WTC11 (cell line): ENCODE data around the gene TCF7L1. TPM values are rescaled to one million over a fixed set of nuclear protein-coding genes. Genes with fewer than 3 reads are reported as not detected.

ENCODE experiments used
- ATAC-seq: fragments of 200-7000 bp; cut with Tn5 transposase; 2 replicates; pipeline ENCODE4 v1.10.0; 2021; ENCODE audit warnings: mild to moderate bottlenecking, moderate library complexity
- CTCF ChIA-PET: fragments of 300-600 bp; sonication (Branson Sonifier 250); formaldehyde crosslinking; loops from one replicate; lab custom pipeline; 2021; ENCODE audit warnings: antibody characterized with exemption; lab: Charles Lee
- POLR2A ChIA-PET: fragments of 350-600 bp; sonication (Branson Sonifier 250); formaldehyde crosslinking; loops from one replicate; lab custom pipeline; 2021; ENCODE audit warnings: antibody characterized with exemption; lab: Charles Lee
- DNase-seq: peaks from one replicate; pipeline ENCODE4 v3.0.0; 2021; ENCODE audit warnings: low spot score
- H3K27ac Mint-ChIP-seq: 2 replicates; pipeline ENCODE4 v1.8.0; 2021; ENCODE audit warnings: mixed read lengths
- H3K27me3 Mint-ChIP-seq: 2 replicates; pipeline ENCODE4 v1.8.0; 2021; ENCODE audit warnings: low read depth, mild to moderate bottlenecking, moderate library complexity, mixed read lengths
- H3K36me3 Mint-ChIP-seq: 2 replicates; pipeline ENCODE4 v1.8.0; 2021; ENCODE audit warnings: mixed read lengths
- H3K4me1 Mint-ChIP-seq: 2 replicates; pipeline ENCODE4 v1.8.0; 2022; ENCODE audit warnings: mixed read lengths
- H3K4me3 Mint-ChIP-seq: 2 replicates; pipeline ENCODE4 v1.8.0; 2021; ENCODE audit warnings: mild to moderate bottlenecking, moderate library complexity, mixed read lengths
- H3K9me3 Mint-ChIP-seq: 2 replicates; pipeline ENCODE4 v1.8.0; 2021; ENCODE audit warnings: mixed read lengths
- ATF3 ChIP-seq: sonication (generic); formaldehyde crosslinking; conservative IDR thresholded peaks from 2 replicates; pipeline ENCODE4 v1.8.1; 2022; ENCODE audit warnings: mild to moderate bottlenecking, missing genetic modification reagents
- CBFB ChIP-seq: sonication (generic); formaldehyde crosslinking; IDR thresholded peaks from 2 replicates; pipeline ENCODE4 v1.8.1; 2022; ENCODE audit warnings: mild to moderate bottlenecking, low read depth, missing genetic modification reagents
- CDX4 ChIP-seq: fragments of 250-450 bp; sonication (Bioruptor Pico); IDR thresholded peaks from 2 replicates; pipeline ENCODE4 v1.9.0; 2021; ENCODE audit warnings: moderate library complexity, mild to moderate bottlenecking, inconsistent platforms, borderline replicate concordance
- E2F1 ChIP-seq: sonication (generic); formaldehyde crosslinking; IDR thresholded peaks from 2 replicates; pipeline ENCODE4 v1.8.0; 2022; ENCODE audit warnings: mild to moderate bottlenecking, missing genetic modification reagents
- ELF4 ChIP-seq: sonication (generic); formaldehyde crosslinking; IDR thresholded peaks from 2 replicates; pipeline ENCODE4 v1.8.1; 2022; ENCODE audit warnings: low read depth, mild to moderate bottlenecking, moderate library complexity, missing genetic modification reagents
- EMX1 ChIP-seq: fragments of 250-450 bp; sonication (Bioruptor Pico); IDR thresholded peaks from 2 replicates; pipeline ENCODE4 v1.8.0; 2021; ENCODE audit warnings: mild to moderate bottlenecking
- FOXK1 ChIP-seq: sonication (generic); formaldehyde crosslinking; IDR thresholded peaks from 2 replicates; pipeline ENCODE4 v1.8.0; 2022; ENCODE audit warnings: mild to moderate bottlenecking, moderate library complexity, missing genetic modification reagents
- FOXP4 ChIP-seq: sonication (generic); formaldehyde crosslinking; IDR thresholded peaks from 2 replicates; pipeline ENCODE4 v1.8.0; 2022; ENCODE audit warnings: mild to moderate bottlenecking, missing genetic modification reagents
- GABPB1 ChIP-seq: sonication (generic); formaldehyde crosslinking; IDR thresholded peaks from 2 replicates; pipeline ENCODE4 v1.8.1; 2023; ENCODE audit warnings: mild to moderate bottlenecking, missing genetic modification reagents
- GTF2I ChIP-seq: fragments of 250-450 bp; sonication (Bioruptor Pico); conservative IDR thresholded peaks from 2 replicates; pipeline ENCODE4 v1.4.0; 2021; ENCODE audit warnings: mild to moderate bottlenecking
- JAZF1 ChIP-seq: fragments of 250-450 bp; sonication (Bioruptor Pico); IDR thresholded peaks from 2 replicates; pipeline ENCODE4 v1.9.0; 2021; ENCODE audit warnings: moderate library complexity, mild to moderate bottlenecking, inconsistent platforms
- MAX ChIP-seq: sonication (generic); formaldehyde crosslinking; IDR thresholded peaks from 2 replicates; pipeline ENCODE4 v1.8.0; 2022; ENCODE audit warnings: mild to moderate bottlenecking, missing genetic modification reagents
- MXD4 ChIP-seq: fragments of 250-450 bp; sonication (Bioruptor Pico); IDR thresholded peaks from 2 replicates; pipeline ENCODE4 v1.8.0; 2021; ENCODE audit warnings: mild to moderate bottlenecking, moderate library complexity, borderline replicate concordance
- NFATC4 ChIP-seq: fragments of 250-450 bp; sonication (Bioruptor Pico); IDR thresholded peaks from 2 replicates; pipeline ENCODE4 v1.9.0; 2021; ENCODE audit warnings: mild to moderate bottlenecking
- PREB ChIP-seq: sonication (generic); formaldehyde crosslinking; IDR thresholded peaks from 2 replicates; pipeline ENCODE4 v1.8.1; 2022; ENCODE audit warnings: mild to moderate bottlenecking, missing genetic modification reagents, moderate library complexity, borderline replicate concordance
- PRRX2 ChIP-seq: fragments of 250-450 bp; sonication (Bioruptor Pico); IDR thresholded peaks from 2 replicates; pipeline ENCODE4 v1.8.0; 2021; ENCODE audit warnings: mild to moderate bottlenecking
- RORB ChIP-seq: fragments of 250-450 bp; sonication (Bioruptor Pico); IDR thresholded peaks from 2 replicates; pipeline ENCODE4 v1.9.0; 2021; ENCODE audit warnings: mild to moderate bottlenecking
- SMAD3 ChIP-seq: sonication (generic); formaldehyde crosslinking; IDR thresholded peaks from 2 replicates; pipeline ENCODE4 v1.8.0; 2022; ENCODE audit warnings: missing genetic modification reagents, mild to moderate bottlenecking, borderline replicate concordance
- SOX15 ChIP-seq: fragments of 250-450 bp; sonication (Bioruptor Pico); IDR thresholded peaks from 2 replicates; pipeline ENCODE4 v1.9.0; 2021; ENCODE audit warnings: mild to moderate bottlenecking
- TCF7 ChIP-seq: sonication (generic); formaldehyde crosslinking; IDR thresholded peaks from 2 replicates; pipeline ENCODE4 v1.8.0; 2022; ENCODE audit warnings: mild to moderate bottlenecking, low read depth, missing genetic modification reagents, moderate library complexity
- ZNF263 ChIP-seq: sonication (generic); formaldehyde crosslinking; IDR thresholded peaks from 2 replicates; pipeline ENCODE4 v1.8.1; 2022; ENCODE audit warnings: low read depth, mild to moderate bottlenecking, moderate library complexity, missing genetic modification reagents
- ZNF317 ChIP-seq: sonication (generic); formaldehyde crosslinking; IDR thresholded peaks from 2 replicates; pipeline ENCODE4 v1.8.1; 2023; ENCODE audit warnings: low read depth, mild to moderate bottlenecking, moderate library complexity, missing genetic modification reagents, borderline replicate concordance
- ZNF425 ChIP-seq: fragments of 250-450 bp; sonication (Bioruptor Pico); conservative IDR thresholded peaks from 2 replicates; pipeline ENCODE4 v1.9.0; 2021; ENCODE audit warnings: mild to moderate bottlenecking
- ZNF512 ChIP-seq: sonication (generic); formaldehyde crosslinking; IDR thresholded peaks from 2 replicates; pipeline ENCODE4 v1.8.1; 2022; ENCODE audit warnings: missing genetic modification reagents, borderline replicate concordance
- total RNA-seq: library from RNA; stranded (reverse); gene quantifications from 3 replicates; pipeline ENCODE4 v1.2.3, GENCODE V29; 2021

The TCF7L1 gene
- total RNA-seq, 1 experiment from 2014 or later = 104 TPM

GRCh38 chr2:85287721-85288120 is 154.5 kb downstream of the TCF7L1 start (continued):
- TF ChIP-seq FOXP4 (CRISPR knock-in tag) (no peak), RORB (no peak), CDX4 (CRISPR knock-in tag) (no peak), CBFB (CRISPR knock-in tag) (no peak)
- TF ChIP-seq, all 79 proteins: peak for 0

GRCh38 chr2:85288244-85288725 is 155.1 kb downstream of the TCF7L1 start:
- ChIA-PET CTCF (interaction anchor here (0.8 to 2.1 kb wide), 12 partner anchors 9 to 222 kb away, joined by 3 to 12 read pairs (median 6); partner anchors contain the start of gene TCF7L1), POLR2A (no interaction called here)
- ATAC-seq (peak; percentile 39), DNase-seq (no peak)
- Mint-ChIP-seq H3K27ac (peak overlapping the region; percentile 74; the same call in 1 of the 2 replicates), H3K4me1 (peaks cover 39% of the 10 kb centered on the region), H3K4me3 (no peak overlapping the region), H3K27me3 (no peaks in the 10 kb centered on the region), H3K36me3 (peaks cover 41% of the 10 kb centered on the region), H3K9me3 (no peaks in the 10 kb centered on the region)
- TF ChIP-seq SOX15 (CRISPR knock-in tag) (no peak), ZNF263 (CRISPR knock-in tag) (no peak), CBFB (CRISPR knock-in tag) (no peak), MXD4 (CRISPR knock-in tag) (no peak), PRRX2 (CRISPR knock-in tag) (no peak), ZNF512 (CRISPR knock-in tag) (no peak), NFATC4 (no peak), ZNF425 (CRISPR knock-in tag) (no peak), TCF7 (no peak), JAZF1 (CRISPR knock-in tag) (no peak), SMAD3 (CRISPR knock-in tag) (no peak)

- POLR2A ChIA-PET = no interaction called here
- TF ChIP-seq EMX1 (CRISPR knock-in tag) (no peak), FOXK1 (CRISPR knock-in tag) (no peak), JAZF1 (CRISPR knock-in tag) (no peak), MXD4 (CRISPR knock-in tag) (no peak), GTF2I (CRISPR knock-in tag) (no peak), GABPB1 (CRISPR knock-in tag) (no peak), ZNF317 (CRISPR knock-in tag) (no peak), MAX (CRISPR knock-in tag) (no peak), E2F1 (no peak), PREB (CRISPR knock-in tag) (no peak), TCF7 (no peak), ELF4 (CRISPR knock-in tag) (no peak), ATF3 (CRISPR knock-in tag) (no peak)
Observed at GRCh38 chr2:85291425-85292023, 158.3 kb downstream of the TCF7L1 start.

More at GRCh38 chr2:85291425-85292023, 158.3 kb downstream of the TCF7L1 start:
- no peaks in the 10 kb centered on the region for H3K9me3 Mint-ChIP-seq
- CTCF ChIA-PET = interaction anchor here (1.7 kb wide), 1 partner anchor 9 kb away, joined by 4 read pairs; no protein-coding TSS in a partner anchor
- H3K27ac Mint-ChIP-seq = peak overlapping the region; percentile 67; the same call in 1 of the 2 replicates
- no peak for ATAC-seq
- no peaks in the 10 kb centered on the region for H3K27me3 Mint-ChIP-seq
- peaks cover 48% of the 10 kb centered on the region for H3K4me1 Mint-ChIP-seq
- DNase-seq = no peak
- H3K4me3 Mint-ChIP-seq = no peak overlapping the region
- peaks cover 29% of the 10 kb centered on the region for H3K36me3 Mint-ChIP-seq
